ENCODE measurements around the gene PVALEF.

Gene PVALEF

DNA sequence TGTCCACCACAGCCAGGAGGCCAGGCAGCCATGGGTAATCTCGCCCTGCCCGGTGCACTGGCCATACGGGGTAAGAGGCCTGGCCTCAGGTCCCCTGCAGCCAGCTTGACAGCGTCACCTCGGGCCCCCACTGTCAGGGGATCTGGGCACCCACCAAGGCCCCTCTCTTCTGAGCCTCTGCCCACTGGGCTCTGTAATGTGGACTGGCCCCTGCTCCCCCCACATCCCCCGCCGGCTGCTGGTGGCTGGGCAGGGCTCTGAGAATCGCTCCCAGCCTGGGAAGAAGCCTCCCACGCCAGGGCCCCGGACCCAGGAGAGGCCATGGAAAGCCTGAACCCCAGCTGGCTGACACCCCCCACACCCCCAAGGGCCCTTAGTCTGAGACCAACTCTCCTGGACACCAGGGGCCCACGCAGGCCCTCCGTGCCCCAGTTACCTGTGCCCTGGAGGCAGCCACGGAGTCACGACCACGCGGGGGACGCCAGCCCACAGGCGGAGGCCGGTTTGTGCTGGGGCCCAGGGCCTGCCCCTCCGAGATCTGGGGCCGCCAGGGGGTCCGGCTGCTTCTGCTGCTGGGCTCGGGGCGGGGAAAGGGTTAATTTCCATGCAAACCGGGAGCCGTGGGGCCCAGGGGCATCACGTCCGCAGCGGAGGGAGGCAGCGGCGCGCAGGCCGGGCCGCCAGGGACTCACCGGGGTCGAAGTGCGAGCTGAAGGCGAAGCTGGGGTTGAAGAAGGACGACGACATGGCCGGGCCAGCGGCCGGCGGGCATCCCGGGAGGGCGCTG is at the start of gene PVALEF:
Gene PVALEF, plus strand, starts transcription at position 262 of the 787 bp plus-strand sequence. CDS start 15,720 bp downstream, outside the sequence.
- no peak for DNase-seq

DNA sequence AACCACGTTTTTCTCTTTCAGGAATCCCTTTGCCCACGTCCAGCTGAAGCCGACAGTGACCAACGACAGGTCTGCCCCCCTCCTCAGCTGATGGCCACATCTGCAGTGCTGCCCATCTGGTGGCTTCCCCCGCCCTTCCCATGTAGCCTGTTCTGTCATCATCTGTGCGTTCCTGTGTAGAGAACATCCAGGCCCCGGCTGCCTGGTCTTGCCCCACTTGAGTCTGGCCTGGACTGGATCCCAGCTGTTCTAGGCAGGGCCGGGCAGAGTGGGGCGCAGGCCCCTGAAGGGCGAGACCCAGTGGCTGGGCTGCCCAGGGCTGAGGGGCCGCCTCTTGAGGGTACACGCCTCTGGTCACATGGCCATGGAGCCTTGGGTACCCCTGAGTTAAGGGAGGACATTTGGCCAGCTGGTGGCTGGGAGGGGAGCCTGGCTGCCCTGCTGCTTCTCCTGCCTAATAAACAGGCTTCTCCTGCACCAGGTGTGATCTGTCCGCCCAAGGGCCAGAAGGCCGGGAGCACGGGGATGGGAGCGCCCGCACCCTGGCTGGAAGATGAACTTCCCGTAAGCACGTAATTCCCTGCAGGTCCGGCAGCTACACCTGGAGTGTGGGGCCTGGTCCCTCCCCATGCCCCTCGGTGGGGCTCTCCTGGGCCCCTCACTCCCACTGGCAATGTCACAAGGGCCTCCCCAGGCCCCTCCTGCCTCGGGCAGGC is 49.4 kb upstream of the PVALEF start:
- no peak for DNase-seq

DNA sequence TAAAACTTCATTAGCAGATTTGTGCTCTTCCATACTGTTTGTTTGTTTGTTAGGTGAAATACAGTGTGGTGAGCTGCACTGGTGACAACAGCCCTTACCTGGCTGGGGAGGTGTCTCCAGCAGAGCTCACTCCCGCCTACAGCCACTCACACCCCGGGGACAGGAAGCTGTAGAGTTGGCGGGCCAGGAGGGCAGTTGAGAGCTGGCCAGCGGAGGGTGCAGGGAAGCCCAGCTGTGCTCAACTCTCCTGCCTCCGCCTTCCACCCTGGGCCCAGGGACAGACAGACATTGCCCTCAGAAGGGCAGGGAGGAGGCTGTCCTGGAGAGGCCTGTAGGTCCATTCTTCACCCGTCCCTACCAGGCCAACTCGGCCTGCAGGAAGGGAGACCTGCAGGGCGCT is 48.6 kb upstream of the PVALEF start:
- no peak for DNase-seq

DNA sequence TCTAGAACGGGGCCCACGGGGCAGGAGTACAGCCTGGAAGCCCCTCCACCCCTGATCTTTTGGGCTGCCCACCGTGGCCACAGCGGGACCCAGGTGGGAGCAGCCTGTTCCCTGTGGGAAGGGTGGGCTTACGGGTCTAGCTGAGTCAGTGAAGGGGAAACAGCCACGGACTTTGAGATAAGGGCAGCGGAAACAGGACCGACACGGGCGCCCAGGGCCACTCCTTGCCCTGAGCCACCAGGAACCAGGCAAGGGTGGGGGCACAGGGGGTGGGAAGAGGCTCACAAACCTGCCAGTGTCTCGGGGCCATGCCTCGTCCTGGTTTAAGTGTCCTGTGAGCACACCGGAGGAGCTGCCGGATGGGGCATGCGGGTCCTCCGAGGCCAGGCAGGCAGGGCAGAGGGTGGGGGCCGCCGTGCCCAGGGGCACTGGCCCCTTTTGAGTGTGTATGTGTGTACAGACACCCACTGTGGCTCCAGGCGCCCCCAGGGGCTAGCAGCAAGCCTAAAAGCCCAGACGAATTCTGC is 47.6 kb upstream of the PVALEF start:
- DNase-seq, result no peak

DNA sequence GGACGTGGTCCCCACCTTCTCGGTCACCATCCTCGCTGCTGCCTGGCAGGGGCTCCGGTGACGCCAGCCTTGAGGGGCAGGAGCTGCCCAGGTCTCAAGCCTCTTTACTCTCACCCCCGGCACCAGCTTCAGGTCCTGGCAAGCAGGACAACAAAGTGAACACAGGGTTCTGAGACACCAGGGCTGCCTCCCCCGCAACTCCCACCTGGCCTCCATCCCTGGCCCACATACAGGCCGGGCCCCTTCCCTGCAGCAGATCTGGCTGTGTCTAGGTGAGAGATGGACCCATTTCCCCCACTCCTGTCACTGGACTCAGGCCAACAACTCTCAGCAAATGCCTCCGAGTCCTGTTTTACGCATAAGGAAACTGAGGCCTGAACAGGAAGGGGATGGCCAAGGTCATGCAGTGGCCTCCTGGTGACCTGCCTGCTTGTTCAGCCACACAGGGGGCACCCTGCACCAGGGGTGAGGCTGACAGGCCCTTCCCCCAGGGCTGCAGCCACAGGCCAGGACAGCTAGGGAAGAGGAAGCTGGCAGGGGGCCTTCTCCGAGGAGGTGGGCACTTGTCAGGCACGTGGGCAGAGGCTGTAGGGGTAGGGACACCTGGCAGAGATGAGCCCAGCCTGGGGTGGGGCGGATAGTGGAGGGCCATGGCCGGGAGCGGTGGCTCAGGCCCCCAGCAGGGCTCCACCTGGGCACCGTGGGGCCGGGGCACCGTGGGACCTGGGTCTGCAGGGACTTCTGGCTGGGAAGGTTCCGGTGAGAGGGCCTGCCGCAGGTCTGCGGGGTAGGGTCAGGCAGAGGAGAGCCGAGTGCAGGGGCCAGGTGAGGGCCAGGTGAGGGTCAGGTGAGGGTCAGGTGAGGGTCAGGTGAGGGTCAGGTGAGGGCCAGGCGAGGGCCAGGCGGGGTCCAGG is 46.7 kb upstream of the PVALEF start:
- DNase-seq, result no peak

DNA sequence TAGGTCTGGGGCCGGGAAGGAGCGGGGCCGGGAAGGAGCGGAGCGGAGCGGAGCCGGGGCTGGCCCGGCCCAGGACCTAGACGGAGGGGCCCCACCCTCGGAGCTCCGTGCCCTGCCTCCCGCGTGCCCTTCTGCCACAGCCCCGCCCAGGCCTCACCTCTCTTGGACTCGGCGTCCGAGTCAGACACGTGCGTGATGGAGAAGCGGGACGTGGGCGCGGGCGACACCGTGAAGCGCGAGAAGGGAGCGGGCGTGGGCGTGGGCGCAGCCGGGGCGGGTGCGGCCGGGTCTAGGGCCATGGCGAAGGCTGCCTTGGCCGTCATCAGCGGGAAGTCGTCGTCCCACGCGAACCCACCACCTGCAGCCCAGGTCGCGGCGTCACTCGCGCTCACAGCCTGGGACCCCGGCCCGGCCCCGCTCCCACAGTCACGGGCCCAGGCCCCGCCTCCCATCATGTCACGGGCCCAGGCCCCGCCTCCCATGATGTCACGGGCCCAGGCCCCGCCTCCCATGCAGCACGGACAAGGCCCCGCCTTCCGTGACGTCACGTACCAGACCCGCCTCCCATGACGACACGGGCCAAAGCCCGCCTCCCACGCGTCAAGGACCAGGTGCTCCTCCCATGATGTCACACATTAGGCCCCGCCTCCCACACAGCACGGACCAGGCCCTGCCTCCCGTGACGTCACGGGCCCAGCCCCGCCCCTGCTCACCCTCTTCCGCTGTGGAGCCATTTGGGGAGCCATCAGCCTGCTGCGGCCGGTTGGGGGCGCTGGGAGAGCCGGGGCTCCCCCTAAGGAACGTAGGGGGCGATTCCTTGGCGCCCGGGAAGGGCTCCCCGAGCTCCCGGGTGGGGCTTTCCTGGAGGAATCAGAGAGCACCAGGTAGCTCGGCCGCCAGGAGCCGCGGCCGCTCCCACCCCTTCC is 45.8 kb upstream of the PVALEF start:
- peak; percentile 30 for DNase-seq

DNA sequence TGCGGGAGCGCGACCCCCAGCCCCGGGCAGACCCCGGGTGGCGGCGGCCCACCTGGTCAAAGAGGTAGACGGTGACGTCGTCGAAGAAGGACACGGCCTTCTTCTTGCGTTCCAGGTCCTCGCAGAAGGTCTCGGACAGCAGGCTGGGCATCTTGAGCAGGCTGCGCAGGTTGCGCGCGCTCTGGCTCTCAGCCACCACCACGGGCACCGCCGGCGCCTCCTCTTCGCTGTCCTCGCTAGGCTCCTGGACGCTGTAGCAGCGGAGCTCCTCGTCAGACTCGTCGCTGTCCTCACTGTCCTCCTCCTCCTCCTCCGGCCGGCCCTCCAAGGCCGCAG is 45.2 kb upstream of the PVALEF start:
- no peak for DNase-seq

DNA sequence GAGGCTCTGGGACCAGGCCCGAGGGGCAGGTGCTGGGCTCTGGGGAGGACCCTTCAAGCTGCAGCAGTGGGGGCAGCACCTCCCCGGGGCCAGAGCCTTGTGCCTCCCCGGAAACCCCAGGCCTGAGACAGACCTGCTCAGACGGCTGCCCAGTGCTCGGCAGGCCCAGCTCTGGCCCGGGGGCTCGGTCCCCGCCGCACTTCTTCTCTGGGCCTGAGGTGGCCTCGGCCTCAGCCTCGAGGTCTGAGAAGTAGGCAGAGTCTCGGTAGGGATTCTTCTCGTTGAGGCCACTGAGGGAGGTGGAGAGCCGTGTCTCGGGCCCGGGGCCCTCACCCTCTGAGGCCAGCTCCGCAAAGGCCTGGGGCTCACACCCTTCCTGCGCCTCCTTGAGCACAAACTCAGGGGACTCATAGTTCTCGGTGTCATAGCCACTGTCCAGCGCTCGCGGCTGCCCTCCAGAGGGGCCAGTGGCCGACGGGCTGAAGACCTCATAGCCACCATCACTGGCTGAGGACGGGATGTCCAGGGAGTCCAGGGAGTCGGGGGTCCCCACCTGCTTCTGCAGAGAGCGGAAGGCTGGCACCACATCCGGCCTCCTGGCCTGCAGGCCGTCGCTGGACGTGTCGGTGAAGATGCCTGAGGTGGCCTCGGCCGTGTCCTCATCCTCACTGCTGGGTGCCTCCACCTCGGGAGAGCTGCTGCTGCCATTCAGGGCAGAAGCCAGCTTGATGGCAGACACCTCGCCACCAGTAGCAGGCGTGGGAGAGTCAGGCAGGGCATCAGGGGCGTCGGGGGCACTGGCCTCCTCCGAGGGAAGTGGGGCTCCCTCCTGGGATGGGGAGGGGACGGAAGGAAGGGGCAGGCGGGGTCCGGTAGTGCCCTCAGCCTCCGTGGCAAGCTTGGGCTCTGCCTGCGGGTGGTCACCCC is 44.3 kb upstream of the PVALEF start:
- DNase-seq, result no peak

DNA sequence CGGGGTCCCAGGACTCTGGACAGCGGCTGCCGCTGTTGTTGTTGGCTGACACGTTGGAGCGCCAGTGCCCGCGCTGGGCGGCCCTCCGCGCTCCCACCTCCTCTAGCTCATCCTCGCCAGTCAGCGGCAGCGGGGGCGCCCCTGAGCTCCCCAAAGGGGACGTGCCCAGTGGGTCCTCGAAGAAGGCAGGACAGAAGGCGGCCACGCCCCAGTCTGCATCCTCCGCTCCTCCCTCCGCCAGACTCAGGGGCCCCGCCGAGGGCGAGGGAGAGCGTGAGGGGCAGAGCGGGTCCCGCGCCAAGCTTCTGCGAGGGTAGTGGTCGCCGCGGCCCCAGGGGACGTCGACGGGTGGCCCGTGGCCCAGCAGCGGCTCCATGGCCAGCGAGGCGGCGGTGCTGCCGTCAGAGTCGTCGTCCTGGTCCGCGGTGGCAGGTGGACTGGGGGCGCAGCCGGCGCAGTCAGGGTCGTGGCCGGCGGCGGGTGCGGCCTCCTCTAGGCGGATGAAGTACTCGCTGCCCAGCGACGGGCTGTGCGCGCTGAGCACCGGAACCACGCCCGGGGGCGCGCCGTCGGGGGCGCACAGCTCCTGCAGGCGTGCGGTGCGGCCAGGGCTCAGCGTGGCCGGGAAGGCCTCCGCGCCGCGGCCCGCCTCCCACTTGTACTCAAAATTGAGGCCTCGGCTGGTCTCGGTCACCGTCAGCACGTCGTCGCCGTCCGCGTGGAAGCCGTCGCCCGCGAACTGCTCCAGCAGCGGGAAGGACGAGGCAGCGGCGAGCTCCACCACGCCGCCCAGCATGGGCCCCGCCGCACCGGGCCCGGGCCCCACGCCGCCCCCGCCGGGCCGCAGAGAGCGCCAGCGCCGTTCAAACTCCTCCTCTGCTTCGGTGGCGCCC is 43.2 kb upstream of the PVALEF start:
- no peak for DNase-seq

DNA sequence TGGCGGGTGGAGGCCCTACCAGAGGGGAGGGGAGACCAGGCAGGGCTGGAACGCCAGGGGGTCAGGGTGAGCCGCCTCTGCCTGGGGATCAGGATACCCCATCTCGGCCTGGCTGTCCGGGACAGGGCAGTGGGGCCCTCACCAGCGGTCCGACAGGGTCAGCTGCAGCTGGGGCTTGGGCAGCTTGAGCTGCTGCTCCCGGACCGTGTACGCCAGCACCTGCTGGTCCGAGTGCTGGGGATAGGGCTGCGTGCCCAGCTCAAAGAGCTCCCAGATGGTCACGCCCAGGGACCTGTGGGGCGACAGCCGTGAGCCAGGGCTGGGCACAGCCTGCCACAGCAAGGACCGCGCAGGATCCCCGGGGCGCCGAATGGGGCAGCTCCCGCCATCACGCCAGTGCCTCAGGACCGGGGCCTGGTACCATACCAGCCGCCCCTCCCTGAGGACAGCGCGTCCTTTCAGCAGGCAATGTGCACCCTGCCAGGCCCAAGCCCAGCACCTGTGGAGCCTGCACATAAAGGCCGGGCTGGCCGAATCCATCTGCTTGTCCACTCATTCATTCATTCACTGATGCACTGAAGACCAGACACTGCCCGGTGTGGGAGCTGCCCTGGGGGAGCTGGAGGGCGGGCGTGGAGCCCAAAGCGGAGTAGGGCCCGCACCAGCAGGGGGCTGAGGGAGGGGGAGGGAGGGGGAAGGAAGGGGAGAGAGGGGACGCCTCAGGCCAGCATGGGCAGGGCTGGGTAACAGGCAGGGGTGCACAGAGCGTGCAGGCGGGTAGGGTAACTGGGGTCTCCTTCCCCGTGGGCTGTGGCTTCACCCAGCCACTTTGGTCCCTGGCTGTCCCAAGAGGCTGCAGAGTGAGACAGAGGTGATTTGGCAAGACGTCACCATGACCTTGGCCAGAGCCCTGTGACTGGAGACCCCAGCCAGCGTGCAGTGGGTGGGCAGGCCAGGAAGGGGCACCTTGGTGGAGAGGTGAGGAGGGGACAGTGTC is 42.0 kb upstream of the PVALEF start:
- no peak for DNase-seq

DNA sequence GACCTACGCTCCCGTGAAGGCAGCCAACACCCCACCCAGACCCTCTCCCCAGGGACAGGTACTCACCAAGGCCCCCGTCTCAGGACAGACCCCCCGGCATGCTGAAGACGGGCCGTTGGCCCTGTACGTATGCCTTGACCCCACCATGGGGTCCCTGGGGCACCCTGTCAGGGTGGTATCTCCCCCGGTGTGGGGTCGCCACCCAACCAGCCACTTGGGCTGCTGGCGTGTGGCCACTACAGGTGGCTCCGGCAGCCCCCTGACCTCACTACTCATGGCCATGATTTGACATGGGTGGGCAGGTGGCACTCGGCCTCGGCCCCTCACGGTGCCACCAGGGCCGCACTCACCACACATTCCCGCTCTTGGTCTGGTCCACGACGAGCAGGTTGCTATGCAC is 40.9 kb upstream of the PVALEF start:
- DNase-seq, result no peak

DNA sequence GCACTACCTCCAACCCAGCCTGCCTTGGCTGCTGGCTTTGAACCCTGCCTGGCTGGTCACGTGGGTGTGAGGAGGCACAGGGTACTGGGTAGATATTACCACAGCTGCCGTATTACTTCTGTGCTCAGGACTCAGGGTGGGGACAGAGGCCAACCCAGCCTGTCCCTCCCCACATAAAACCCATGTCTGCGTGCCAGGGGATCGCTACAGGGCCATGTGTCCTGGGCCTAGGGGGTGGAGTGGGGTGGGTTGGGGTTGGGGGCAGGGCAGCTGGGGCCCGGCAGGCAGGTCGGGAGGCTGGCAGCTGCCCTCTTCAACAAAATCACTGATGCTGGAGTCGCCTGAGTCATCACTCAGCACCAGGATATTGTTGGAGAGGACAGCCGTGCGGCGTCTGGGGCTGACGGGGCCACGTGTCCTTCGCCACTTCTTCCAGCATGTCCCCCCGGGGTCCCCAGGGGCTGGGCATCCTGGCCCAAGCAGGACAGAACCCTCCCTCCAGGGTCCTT is 39.7 kb upstream of the PVALEF start:
- no peak for DNase-seq

DNA sequence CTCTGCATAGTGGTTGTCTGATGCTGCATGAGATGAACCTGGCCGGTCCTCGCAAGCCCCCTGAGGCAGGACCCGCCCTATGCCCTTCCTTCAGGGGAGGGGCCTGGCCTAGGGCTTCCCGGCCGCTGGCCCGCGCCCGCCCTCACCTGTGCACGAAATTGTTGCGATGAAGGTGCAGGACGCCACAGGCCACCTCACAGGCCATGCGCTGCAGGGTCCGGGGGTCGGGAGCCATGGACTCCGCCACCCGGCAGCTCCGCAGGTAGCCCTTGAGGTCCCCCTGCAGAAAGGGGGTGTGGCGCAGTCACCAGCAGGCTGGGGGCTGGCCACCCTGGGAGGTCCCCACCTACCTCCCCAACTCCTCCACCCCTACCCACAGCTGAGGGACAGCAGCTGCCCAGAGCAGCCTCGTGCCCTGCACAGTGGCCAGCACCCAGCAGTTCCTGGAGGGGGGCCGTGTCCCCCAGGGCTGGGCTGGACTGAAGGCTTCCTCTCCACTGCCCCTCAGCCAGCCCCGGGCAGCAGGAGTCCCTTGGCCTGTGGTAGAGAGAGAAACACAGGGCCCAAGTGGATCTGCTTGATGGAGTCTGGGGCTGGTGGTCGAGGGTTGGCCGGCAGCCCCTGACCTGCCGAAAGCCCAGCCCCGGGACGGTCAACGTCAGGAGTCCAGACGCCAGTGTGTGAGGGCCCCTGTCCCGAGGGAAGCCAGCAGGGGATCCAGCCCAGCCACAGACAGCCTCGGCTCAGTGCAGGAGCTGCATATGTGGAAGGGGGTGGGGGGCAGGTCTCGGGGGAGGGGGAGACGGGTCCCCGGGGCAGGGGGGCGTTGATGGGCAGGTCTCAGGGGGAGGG is 38.8 kb upstream of the PVALEF start:
- DNase-seq, result no peak

DNA sequence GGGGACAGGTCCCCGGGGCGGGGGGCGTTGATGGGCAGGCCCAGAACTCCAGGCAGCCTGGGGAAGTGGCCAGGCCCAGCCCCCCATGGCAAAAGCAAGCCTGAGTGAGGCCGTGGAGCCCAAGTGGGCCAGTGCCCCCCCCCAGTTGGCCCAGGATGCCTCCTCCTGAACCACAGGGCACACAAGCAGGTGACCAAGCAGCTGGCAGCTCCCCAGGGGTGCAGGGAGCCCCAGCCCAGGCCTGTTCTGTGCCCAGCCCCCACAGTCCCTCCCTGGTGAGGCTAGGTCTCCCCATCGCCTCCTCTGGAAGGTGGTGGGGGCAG is 38.2 kb upstream of the PVALEF start:
- no peak for DNase-seq

DNA sequence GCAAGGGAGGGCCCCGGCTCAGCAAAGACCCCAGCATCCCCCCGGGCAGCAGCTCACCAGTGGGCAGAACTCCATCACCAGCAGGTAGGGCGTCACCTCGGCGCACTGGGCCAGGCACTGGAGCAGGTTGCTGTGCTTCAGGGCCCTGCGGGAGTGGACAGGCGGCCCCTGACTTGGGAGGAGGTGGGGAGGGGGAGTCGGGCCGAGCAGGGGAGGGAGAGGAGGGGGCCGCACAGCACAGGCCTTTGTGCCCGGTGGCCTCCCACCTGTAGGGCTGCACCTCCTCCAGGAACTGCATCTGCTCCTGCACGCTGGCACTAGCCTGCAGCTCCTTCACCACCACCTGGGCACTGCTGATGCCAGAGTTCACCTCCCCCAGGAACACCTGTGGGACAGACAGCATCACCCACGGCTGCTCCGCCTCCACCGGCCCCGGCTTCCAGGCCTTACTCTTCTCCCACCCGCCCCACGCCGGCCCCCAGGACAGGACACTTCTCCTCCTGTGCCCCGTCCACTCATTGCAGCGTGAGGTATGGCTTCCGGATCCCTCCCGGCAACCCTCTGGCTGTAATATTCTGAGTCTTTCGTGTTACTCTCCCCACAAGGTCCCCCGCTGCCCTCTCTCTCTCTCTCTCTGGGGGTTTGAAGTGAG is 37.7 kb upstream of the PVALEF start:
- no peak for DNase-seq

DNA sequence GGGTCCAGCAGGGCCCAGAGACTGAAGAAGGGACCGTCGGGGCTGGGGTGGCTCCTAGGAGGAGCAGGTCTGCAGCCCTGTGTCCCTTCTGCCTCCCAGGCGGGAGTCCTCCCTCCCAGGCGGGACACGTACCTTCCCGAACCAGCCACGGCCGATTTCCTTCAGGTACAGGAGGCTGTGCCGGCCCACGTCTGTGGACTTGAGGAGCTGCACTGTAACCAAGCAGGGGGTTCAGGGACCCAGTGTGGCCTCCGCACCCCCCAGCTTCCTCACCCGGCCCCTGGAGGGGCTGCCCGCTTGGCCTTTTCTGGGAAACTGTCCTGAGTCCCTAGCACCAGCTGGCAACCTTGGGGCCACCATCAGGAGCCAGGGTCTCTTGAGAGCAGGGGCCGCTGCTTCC is 37.0 kb upstream of the PVALEF start:
- DNase-seq, result no peak

DNA sequence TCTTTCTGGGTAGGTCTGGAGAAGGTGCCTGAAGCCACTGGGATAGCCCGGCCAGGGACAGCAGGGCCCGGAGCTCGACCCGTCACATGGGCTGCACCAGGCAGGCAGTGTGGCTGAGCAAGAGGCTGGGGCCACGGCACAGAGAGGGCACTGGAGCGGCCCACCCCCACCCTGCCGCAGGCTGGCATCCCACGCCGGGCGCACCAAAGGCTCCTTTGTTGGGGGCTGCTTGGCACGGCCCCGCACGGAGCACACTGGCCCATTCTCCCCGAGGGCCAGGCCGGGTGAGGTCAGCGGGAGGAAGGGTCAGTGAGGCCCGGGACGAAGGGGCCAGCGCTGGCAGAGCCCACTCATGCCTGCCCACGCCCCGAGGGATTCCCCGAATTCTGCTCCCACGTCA is 36.5 kb upstream of the PVALEF start:
- no peak for DNase-seq

Measured in NCI-H2029 treated with DMSO at 0.1 percent for 48 hours (cell line).